GM12878 (cell line): ENCODE results near the gene PIK3C3. TPM values are rescaled to one million over a fixed set of nuclear protein-coding genes. Genes with fewer than 3 reads are reported as not detected.
A peak's percentile ranks its signal among the peaks of the same experiment; 100 is the strongest.

Experiments
- ATAC-seq: fragments of 200-7000 bp; cut with Tn5 transposase; 3 replicates; pipeline ENCODE4 v1.9.1; 2020; ENCODE audit warnings: mild to moderate bottlenecking, moderate library complexity
- BruUV-seq: library from RNA; stranded (reverse); fragments of 400-500 nt; replicated peaks from 2 replicates; lab custom pipeline; 2021; lab: Mats Ljungman, UMichigan
- CTCF ChIA-PET: fragments of 300-600 bp; sonication (Branson Sonifier 250); formaldehyde crosslinking; extraction: SDS; loops from one replicate; lab custom pipeline; 2021; ENCODE audit warnings: inconsistent platforms; lab: Yijun Ruan, JAX
- POLR2A ChIA-PET: fragments of 350-600 bp; formaldehyde crosslinking; extraction: SDS; loops from one replicate; lab custom pipeline; 2021; ENCODE audit warnings: inconsistent platforms; lab: Charles Lee
- RAD21 ChIA-PET: fragments of 300-600 bp; sonication (Branson Sonifier 250); formaldehyde crosslinking; loops from one replicate; lab custom pipeline; 2023; ENCODE audit warnings: antibody characterized with exemption; ENCODE audit not compliant: unreplicated experiment; lab: Charles Lee
- SMC1A ChIA-PET: fragments of 300-600 bp; sonication (Branson Sonifier 250); formaldehyde crosslinking; loops from one replicate; lab custom pipeline; 2023; ENCODE audit not compliant: unreplicated experiment, uncharacterized antibody; lab: Charles Lee
- DNase-seq: peaks from one replicate; pipeline ENCODE4 v3.0.0-alpha.2; 2011; ENCODE audit warnings: low read depth, low spot score
- FAIRE-seq: peaks from 3 replicates; lab custom pipeline; 2011; peaks lifted over from hg19 to GRCh38; lab: Jason Lieb, UNC
- H2AFZ ChIP-seq: 2 replicates; pipeline ENCODE4 v1.6.0; 2011; ENCODE audit warnings: low read depth, low read length, control low read depth; ENCODE audit not compliant: control insufficient read depth
- H3K27ac ChIP-seq: 2 replicates; pipeline ENCODE4 v1.5.1; 2011; ENCODE audit warnings: control low read depth; ENCODE audit not compliant: control insufficient read depth, insufficient read depth
- H3K27me3 ChIP-seq, 2 experiments: replicated peaks in 1 of 2; 2 replicates each; pipeline versions ENCODE4 v1.6.0 to v1.6.1; 2011; ENCODE audit warnings: low read length in 1 of 2; ENCODE audit not compliant: control insufficient read depth in 2 of 2, insufficient read depth in 2 of 2
- H3K36me3 ChIP-seq, 2 experiments: 2 replicates each; pipeline ENCODE4 v1.5.1; 2011; ENCODE audit warnings: low read length in 1 of 2; ENCODE audit not compliant: control insufficient read depth in 2 of 2, insufficient read depth in 2 of 2
- H3K4me1 ChIP-seq: 2 replicates; pipeline ENCODE4 v1.6.1; 2011; ENCODE audit warnings: mild to moderate bottlenecking, low read length, moderate library complexity, mixed read lengths; ENCODE audit not compliant: control insufficient read depth, insufficient read depth
- H3K4me2 ChIP-seq: 2 replicates; pipeline ENCODE4 v1.6.0; 2011; ENCODE audit warnings: control low read depth; ENCODE audit not compliant: control insufficient read depth, insufficient read depth
- H3K4me3 ChIP-seq: fragments of 200-600 bp; sonication (generic); 2 replicates; pipeline ENCODE4 v1.5.1; 2016
- H3K79me2 ChIP-seq: 2 replicates; pipeline ENCODE4 v1.6.0; 2011; ENCODE audit warnings: low read length; ENCODE audit not compliant: control insufficient read depth, insufficient read depth
- H3K9ac ChIP-seq: 2 replicates; pipeline ENCODE4 v1.8.0; 2011; ENCODE audit warnings: low read length, control low read depth, mixed read lengths; ENCODE audit not compliant: control insufficient read depth, insufficient read depth
- H3K9me3 ChIP-seq: replicated peaks from 3 replicates; pipeline ENCODE4 v1.5.1; 2011; ENCODE audit warnings: mild to moderate bottlenecking, low read length; ENCODE audit not compliant: control insufficient read depth, insufficient read depth
- H4K20me1 ChIP-seq: 2 replicates; pipeline ENCODE4 v1.6.0; 2011; ENCODE audit not compliant: control insufficient read depth, insufficient read depth
- CHD1 ChIP-seq: IDR thresholded peaks from 2 replicates; pipeline ENCODE4 v1.6.1; 2012; ENCODE audit warnings: low read depth, low read length, improper control_type of control experiment
- E2F8 ChIP-seq: fragments of 450-650 bp; IDR thresholded peaks from 2 replicates; pipeline ENCODE4 v1.6.1; 2018; ENCODE audit warnings: mild to moderate bottlenecking, low read depth, moderate library complexity; ENCODE audit not compliant: partially characterized antibody
- EZH2 ChIP-seq: IDR thresholded peaks from 2 replicates; pipeline ENCODE4 v1.6.1; 2012; ENCODE audit warnings: low read depth, mild to moderate bottlenecking, control low read depth, inconsistent platforms, low read length, borderline replicate concordance; ENCODE audit not compliant: control insufficient read depth
- KAT2A ChIP-seq: conservative IDR thresholded peaks from 2 replicates; pipeline ENCODE4 v1.6.1; 2011; ENCODE audit warnings: low read depth, low read length; ENCODE audit not compliant: control insufficient read depth
- RAD51 ChIP-seq: fragments of 450-650 bp; IDR thresholded peaks from 2 replicates; pipeline ENCODE4 v1.6.1; 2016; ENCODE audit warnings: moderate library complexity, mild to moderate bottlenecking, inconsistent platforms
- SREBF2 ChIP-seq: IDR thresholded peaks from 2 replicates; pipeline ENCODE4 v1.6.1; 2012; ENCODE audit warnings: mild to moderate bottlenecking, low read length
- whole genome bisulfite sequencing: methylation state at CpG from one replicate; pipeline ENCODE4 v1.1.6; 2016; ENCODE audit warnings: low lambda C conversion rate; ENCODE audit not compliant: insufficient replicate concordance, insufficient coverage; ENCODE audit errors: missing lambda C conversion rate; 5-methylcytosine and 5-hydroxymethylcytosine counted together
- in situ Hi-C: fragments of 300-500 bp; cut with MboI; formaldehyde crosslinking; loops from 9 replicates; pipeline ENCODE4 v1.14.3; 2018; ENCODE audit warnings: mixed read lengths
- intact Hi-C: fragments of 100-400 bp; cut with micrococcal nuclease; formaldehyde crosslinking; loops from one replicate; pipeline ENCODE4 v1.14.2; 2022; ENCODE audit not compliant: unreplicated experiment
- polyA plus RNA-seq, 11 experiments: library from polyadenylated mRNA; depleted of rRNA in 4 of 11; unstranded in 6 of 11; stranded (reverse) in 5 of 11; fragments of >200 nt; fragmentation: Nextera tagmentation in 4 of 11; fragmentation: Illumina TruSeq in 1 of 11; extraction: Ambion mirVana in 4 of 11; extraction: Trizol in 1 of 11; gene quantifications; 1 replicate in 1 of 11; 2 replicates in 10 of 11; pipeline versions ENCODE4 v1.2.1 to v1.2.3, GENCODE V29; 2011 to 2016; ENCODE audit warnings: inconsistent platforms in 2 of 11, missing spikeins in 2 of 11, low read depth in 1 of 11
- total RNA-seq, 4 experiments: library from RNA; depleted of rRNA in 3 of 4; stranded (reverse); fragments of >200 nt in 3 of 4; fragmentation: Illumina TruSeq in 1 of 4; extraction: Trizol in 1 of 4; gene quantifications; 2 replicates each; pipeline versions ENCODE4 v1.2.1 to v1.2.3, GENCODE V29; 2013 to 2021

Gene PIK3C3
- total and polyA plus RNA-seq, 10 of the 15 experiments (the other 5 are each of a cell fraction or from before 2014, with no cell fraction given) = 14.4 to 131 (median 32.4) TPM

GRCh38 chr18:41932899-41933298 is 22.1 kb upstream of the PIK3C3 start:
- intact Hi-C loops (no loop called here), in situ Hi-C loops (no loop called here)
- Histone ChIP-seq H3K4me2 (no peak overlapping the region), H3K79me2 (no peaks in the 10 kb centered on the region), H3K27me3 (no peaks in the 10 kb centered on the region), H3K27ac (no peak overlapping the region), H3K4me3 (no peak overlapping the region), H4K20me1 (no peaks in the 10 kb centered on the region), H3K4me1 (no peaks in the 10 kb centered on the region), H3K36me3 (no peaks in the 10 kb centered on the region), H3K9me3 (no peaks in the 10 kb centered on the region; the same call in 2 of the 3 replicates)
- FAIRE-seq = no peak
- no peak for DNase-seq
- BruUV-seq = no TSS peak
- CTCF ChIA-PET = interaction anchor here (0.9 to 1.8 kb wide), 4 partner anchors 8 to 95 kb away, joined by 4 to 5 read pairs (median 4); no protein-coding TSS in a partner anchor
- RAD21 ChIA-PET = no interaction called here
- TF ChIP-seq RAD51 = no peak
- TF ChIP-seq E2F8 = no peak
- no peak for TF ChIP-seq EZH2
- TF ChIP-seq, all 136 proteins: peak for 0
- Histone ChIP-seq H2AFZ (no peak overlapping the region), H3K9ac (no peak overlapping the region)
- ChIA-PET POLR2A (no interaction called here), SMC1A (interaction anchor here (0.9 to 2.3 kb wide), 5 partner anchors 10 to 93 kb away, joined by 3 to 10 read pairs (median 5); no protein-coding TSS in a partner anchor)
- no peak for ATAC-seq

GRCh38 chr18:41933778-41934177 is 21.3 kb upstream of the PIK3C3 start:
- Histone ChIP-seq H3K9ac (no peak overlapping the region), H2AFZ (no peak overlapping the region; the same call in 1 of the 2 replicates), H3K4me1 (no peaks in the 10 kb centered on the region), H3K27ac (no peak overlapping the region)
- DNase-seq = no peak
- FAIRE-seq = no peak
- RAD21 ChIA-PET = no interaction called here
- intact Hi-C loops (no loop called here), in situ Hi-C loops (no loop called here)
- ATAC-seq = peak; percentile 45
- SMC1A ChIA-PET = interaction anchor here (1.0 kb wide), 1 partner anchor 9 kb away, joined by 4 read pairs; no protein-coding TSS in a partner anchor
- TF ChIP-seq CHD1 = no peak
- no peak for TF ChIP-seq SREBF2
- TF ChIP-seq KAT2A = no peak
- TF ChIP-seq, all 136 proteins: peak for 0
- WGBS = 60% methylated on average over 4 of the region's 4 CpGs
- Histone ChIP-seq H3K36me3 (no peaks in the 10 kb centered on the region), H3K79me2 (no peaks in the 10 kb centered on the region), H3K9me3 (no peaks in the 10 kb centered on the region; the same call in 2 of the 3 replicates), H3K27me3 (no peaks in the 10 kb centered on the region), H3K4me2 (no peak overlapping the region), H4K20me1 (no peaks in the 10 kb centered on the region), H3K4me3 (no peak overlapping the region)
- BruUV-seq = no TSS peak
- POLR2A ChIA-PET = no interaction called here
- CTCF ChIA-PET = interaction anchor here (0.9 to 1.1 kb wide), 2 partner anchors 9 to 22 kb away, joined by 3 to 4 read pairs; no protein-coding TSS in a partner anchor
